NCI-H1930 (cell line): ENCODE measurements around the gene CASD1.
A peak's percentile ranks its signal among the peaks of the same experiment; 100 is the strongest.

Source experiments
- DNase-seq, 2 experiments: peaks; one replicate each; lab custom pipeline; 2025; lab: John Stamatoyannopoulos, UW

CASD1 gene

DNA sequence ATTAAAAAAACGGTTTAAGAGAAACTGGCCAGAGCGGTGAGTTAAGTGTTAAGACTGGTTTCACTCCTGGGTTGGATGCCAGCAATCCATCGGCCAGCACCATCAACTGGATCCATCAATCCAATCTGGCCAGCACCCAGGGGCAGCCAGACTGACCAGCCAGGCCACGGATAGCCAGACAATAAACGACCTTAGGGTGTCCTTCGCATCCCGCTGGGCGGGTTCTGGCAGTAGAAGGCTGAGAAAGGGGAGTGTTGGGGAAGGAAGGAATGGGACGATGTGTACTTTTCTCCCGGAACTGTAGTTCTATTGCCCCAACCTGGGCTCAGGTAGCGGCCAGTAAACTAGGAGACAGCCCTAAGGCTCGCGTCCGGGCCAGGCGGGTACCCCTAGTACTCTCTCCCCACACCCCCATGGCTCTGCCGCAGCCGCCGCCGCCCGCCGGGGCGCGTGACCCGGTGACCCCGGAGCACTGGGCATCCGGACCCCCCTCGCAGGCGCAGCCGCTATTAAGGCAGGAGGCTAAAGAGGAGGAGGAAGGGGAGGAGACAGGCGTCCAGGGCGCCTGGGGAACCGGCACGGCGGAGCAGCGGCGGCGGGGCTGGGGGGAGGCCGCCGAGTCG is at the start of gene CASD1:
Gene CASD1 (plus strand): TSS at position 546 of the 623 bp plus-strand sequence. CDS start 276 bp downstream, outside the sequence.
- DNase-seq, result peak; percentile 48 to 54

DNA sequence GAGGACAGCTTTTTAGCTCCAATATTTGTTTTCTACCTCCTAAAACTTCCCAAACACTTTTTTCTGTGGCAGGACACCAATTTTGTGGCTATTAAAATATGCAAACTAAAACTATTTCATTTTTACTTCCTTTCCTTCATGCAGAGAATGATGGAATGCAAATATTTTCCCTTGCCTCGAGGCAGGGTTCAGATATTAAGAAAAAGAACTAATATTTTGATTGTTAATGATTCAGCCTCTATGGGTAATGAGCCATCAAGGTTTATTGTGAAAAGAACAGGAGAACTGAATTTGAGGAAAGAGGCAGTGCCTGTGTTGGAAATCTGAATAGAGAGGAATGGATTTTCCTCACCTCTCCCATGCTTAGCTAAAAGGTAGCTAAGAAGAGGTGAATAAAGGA is 43.1 kb upstream of the CASD1 start:
- DNase-seq, result no peak

DNA sequence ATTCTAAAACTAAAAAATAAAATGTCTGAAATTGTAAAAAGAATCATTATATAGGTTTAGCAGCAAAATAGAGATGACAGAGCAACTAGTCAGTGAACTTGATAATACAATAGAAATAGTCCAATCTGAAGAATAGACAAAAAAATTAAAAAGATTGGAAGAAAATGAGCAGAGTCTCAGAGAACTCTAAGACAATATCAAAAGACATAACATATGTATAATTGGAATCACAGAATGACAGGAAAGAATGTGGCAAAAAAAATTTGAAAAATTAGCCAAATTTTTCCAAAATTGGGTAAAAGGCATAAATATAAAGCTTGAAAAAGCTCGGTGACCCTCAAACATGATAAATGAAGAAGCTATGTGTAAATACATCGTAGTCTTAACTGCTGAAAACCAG is 38.0 kb upstream of the CASD1 start:
- no peak for DNase-seq

DNA sequence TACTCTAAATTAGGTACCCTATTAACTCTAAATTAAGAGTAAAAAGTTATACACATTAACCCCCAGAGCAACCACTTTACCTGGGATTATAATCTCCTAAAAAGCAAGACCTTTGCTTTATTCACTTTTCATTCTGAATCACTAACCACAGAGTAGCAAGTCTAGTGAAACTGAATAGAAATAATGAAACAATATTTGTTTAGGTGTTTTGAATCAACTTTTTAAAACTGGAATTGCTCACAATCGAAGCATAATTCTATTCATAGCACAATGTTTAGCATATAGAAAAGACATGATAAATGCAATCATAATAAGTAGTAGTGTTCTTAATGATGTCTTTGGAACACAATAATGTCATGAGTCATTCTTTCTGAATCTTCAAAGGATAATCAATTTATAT is 37.0 kb upstream of the CASD1 start:
- no peak for DNase-seq

DNA sequence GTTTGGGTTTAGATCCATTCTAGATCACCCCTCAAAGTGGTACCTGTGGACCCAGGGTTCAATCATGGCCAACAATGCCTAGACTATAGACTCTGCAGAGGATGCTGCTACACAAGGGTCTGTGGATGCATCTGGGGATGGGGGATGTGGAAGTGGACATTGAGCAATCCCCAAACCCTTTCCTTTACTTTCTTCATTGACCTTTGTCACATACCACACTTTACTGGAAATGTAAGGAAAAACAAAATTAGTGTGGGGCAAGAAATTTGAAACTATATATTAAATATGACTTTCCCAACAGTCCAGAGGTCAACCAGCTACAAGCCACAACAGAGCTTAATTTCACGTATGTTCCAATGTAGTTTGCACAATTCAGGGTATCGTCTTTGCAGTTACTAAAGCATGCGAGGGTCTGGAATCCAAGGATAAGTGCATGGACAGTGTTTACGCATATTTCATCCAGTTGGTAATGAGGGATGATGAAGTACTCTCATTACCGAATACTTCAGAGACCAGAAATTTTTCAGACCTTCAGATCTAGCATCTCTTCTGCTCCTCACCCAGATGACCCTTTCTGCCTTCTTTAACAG is 33.3 kb upstream of the CASD1 start:
- DNase-seq, result no peak

DNA sequence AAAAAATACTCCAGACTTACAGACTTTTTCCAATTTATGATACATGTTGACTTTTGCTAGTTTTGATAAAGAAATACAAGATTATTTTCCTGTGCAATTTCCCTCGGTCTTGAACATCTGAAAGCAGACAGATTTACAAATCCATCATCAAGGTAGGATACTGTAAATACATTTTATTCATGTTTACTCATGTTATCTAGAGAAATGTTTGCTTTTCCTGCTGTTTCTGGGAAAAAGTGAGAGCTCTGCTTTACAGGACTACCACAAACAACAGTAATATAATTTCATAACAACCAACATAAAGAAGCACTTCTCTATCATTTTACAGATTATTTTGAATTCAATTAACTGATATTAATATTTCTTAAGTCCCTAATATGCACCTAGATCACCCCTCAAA is 31.7 kb upstream of the CASD1 start:
- DNase-seq, result no peak

DNA sequence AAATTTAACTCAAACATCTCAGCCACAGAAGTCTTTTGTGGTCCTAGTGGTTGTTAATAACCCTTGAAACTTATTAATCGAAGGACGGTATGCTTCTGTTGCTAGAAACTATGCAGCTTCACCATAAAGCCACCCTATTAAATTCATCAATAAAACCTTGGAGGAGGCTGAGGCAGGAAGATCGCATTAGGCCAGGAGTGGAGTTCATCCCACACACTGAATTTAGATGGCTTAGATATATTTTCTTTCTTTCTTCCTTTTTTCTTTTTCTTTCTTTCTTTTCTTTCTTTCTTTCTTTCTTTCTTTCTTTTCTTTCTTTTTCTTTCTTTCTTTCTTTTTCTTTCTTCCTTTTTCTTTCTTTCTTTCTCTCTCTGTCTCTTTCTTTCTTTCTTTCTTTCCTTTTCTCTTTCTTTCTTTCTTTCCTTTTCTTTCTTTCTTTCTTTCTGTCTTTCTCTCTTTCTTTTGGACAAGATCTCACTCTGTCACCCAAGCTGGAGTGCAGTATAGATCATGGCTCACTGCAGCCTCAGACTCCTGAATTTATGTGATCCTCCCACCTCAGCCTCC is 30.9 kb upstream of the CASD1 start:
- DNase-seq, result no peak

DNA sequence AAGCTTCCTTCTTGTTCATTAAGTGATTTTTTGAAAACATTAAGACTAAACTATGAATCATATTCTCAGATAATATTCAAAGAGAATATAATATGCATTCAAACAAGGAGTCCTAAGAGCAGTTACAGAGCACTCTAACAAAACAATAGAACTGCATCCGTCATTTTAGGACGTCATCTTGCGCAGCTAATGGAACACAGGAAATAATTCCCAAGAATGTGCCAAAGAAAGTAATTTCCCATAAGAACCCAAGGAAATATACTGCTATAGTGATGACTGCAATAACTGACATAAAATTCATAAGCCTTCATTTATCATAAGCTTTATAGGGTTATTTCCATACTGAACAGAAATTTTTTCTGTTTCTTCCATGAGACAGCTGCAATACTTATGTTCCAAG is 28.3 kb upstream of the CASD1 start:
- no peak for DNase-seq

DNA sequence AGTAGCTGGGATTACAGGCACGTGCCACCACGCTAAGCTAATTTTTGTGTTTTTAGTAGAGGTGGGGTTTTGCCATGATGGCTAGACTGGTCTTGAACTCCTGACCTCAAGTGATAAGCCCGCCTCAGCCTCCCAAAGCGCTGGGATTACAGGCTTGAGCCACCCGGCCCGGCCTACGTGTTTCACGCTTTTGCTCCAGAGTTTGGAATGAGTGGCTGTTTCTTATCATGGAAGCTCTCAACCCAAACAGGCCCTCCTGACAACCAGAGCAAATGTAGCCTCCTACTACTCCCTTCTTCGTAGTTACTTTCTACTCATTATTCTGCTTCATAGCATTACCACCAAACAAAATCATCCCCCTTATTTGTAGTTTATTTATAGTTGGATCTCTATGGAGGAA is 26.8 kb upstream of the CASD1 start:
- no peak for DNase-seq

DNA sequence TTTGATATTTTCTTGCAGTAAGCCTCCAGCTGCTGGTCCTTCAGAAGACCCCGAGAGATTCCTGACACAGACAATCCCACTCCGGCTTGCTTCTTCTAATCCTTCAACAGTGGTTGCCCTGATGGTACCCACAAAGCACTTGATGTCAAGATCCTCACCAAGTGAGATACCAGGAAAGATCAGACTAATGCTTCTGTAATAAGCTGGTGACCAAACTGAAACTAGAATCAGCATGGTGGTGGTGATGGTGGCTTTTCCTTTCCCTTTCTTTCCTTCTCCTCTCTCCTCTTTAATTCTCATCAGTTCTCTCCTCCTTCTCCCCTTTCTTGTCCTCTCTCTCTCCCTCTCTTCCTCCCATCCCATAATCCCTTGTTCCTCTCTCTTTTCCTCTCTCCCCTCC is 25.8 kb upstream of the CASD1 start:
- DNase-seq, result no peak

DNA sequence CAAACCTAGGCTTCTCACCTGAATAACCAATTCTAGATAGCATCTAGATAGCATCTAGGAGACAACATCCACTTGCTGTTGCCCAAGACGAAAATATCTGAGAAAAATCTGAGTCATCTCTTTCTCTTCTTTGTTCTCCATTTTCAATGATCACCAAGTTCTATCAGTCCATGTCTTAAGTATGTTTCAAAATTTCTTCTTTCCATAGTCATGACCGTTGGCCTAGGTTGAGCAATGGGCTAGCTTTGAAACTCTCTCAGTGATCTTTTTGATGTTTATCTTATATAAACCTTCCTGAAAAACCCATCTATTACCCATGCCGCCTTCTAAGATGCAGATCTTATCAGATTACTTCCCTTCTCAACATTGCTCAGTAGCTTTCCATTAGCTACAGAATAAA is 23.4 kb upstream of the CASD1 start:
- DNase-seq, result no peak

DNA sequence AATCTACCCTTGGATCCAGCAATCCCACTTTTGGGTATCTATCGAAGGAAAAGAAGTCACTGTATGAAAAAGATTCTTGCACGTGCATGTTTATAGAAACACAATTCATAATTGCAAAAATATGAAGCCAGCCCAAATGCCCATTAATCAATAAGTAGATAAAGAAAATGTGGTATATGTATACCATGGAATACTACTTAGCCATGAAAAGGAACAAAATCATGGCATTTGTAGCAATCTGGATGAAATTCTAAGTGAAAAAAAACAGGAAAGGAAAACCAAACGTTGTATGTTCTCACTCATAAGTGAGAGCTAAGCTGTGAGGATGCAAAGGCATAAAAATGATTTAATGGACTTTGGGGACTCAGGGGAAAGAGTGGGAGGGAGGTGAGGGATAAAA is 18.2 kb upstream of the CASD1 start:
- DNase-seq, result no peak

DNA sequence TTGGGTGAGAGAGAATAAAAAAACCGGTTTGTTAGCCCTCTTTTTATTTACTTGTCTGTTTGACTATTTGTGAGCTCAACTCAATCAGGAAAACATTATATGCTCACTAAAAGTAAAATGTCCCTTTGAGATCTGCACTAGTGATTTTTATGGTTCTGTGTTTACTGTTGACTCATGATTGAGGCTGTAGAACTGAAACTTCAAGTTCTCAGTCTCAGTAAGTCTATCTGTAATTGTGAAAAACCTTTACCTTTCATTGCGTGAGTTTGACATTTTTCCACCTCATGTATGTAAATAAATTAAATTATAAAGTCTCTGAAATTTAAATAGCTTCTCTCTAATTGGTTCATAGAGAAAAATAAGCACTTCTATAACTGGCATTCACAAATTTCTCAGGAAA is 17.0 kb upstream of the CASD1 start:
- no peak for DNase-seq

DNA sequence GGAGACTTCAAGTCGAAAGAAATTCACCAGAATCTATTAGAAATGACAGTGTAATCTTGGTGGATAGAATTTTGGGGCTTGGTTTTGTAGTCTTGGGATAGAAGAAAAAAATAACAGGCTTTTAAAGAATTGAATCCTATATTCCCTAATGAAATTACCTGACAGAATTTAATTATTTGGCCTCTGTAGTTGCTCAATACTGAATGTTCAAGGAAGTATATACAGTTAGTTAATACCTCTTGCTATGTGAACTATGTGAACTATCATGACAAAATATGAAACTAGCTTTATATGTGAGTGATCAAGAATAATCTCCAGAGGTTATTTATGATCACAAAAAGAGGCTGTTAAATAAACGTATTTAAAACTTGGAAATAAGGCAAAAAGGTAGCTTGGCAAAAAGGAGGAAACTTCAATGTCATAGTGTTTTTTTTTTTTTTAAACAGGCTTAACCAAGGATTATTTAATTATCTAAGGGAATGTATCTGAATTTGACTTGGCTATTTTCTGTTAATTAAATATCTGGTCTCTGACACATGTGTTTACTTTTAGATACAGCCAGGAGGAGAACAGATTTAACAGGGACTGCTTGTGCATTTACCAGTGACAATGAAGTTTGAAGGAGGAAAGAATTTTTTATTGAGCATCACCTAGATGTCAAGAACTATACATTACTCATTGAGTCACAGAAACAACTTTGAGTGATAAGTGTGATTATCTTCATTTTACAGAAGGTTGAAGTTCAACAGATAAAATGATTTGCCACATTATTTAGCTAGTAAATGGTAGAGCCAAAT is 11.5 kb upstream of the CASD1 start:
- no peak for DNase-seq

DNA sequence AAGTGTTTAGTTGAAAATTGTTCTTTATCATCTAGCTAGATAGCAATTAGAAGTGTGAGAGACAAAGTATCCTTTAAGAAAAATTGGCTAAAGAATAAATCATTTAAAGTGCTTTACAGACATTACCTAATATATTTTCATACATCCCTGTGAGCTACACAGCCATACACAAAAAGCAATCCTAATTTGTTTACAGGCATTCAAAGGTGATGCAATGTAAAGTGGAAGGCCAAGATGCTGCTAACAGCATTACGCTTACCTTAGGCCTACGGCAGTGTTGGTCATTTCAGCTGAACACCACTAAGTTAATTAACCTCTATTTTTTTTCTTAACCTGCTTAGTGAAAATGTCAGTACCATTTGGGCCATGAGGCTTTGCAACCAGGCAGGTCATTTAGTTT is 10.7 kb upstream of the CASD1 start:
- no peak for DNase-seq

DNA sequence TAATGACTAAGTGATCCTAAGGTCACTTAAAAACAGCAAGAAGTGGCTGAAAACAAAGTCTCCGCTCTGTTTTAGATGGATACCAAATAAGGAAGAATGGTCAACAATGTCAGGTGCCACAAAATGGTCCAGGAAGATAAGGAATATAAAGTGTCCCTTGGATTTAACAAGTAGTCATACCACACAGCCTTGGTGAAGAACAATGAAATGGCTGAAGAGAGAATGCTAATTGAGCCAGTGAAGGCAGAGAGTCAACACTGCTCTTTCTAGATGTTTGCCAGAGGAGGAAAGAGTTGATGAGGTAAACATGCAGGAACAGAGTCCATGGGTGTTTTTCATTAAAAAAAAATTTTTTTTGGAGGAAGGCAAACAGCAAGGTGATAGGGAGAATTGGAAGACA is 2.1 kb upstream of the CASD1 start:
- DNase-seq, result no peak

DNA sequence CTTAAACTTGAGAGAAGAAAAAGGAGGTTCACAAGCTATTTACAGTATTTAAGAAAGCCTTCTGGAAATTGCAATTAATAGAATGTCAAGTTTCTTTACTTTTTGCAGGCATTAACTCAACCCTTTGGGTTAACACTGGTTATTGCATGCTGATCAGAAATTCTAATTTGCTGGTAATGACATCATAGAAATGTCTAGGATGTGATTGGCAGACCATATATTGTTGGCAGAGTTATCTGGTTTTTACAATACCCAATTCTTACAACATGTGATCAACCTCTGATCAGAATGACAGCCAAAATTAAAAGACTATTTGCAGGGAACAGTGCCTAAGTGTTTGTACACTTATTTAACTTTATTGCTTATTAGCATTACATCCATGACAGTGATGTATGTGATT is 1.6 kb upstream of the CASD1 start:
- no peak for DNase-seq

DNA sequence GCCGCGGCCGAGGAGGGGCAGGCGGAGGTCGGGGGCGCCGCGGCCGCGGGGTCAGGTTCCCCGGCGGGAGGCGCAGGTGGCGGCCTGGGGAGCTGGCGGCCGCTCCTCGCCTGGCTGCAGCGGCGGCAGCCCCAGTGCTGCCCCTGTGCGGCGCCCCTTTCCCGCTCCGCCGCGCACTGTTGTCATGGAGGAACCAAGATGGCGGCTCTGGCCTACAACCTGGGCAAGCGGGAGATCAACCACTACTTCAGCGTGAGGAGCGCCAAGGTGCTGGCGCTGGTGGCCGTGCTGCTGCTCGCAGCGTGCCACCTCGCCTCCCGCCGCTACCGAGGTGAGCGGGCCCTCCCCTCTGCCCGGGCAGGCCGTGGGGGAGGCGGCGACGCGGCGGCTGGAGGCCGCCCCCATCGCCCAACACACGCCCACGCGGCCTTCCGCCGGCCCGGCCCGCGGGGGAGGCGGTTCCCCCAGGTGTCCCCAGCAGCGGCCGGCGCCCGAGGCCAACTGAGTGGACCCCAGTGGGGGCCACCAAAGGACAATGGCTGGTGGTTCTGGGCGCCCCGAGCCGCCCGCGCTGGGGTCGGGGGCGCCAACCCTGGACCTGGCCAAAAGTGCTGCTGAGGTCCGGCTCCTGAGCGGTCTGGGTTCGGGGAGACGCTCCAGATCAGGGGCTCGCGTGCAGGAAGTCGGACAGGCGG is 425 bp downstream of the CASD1 start:
- peak; percentile 67 to 72 for DNase-seq

DNA sequence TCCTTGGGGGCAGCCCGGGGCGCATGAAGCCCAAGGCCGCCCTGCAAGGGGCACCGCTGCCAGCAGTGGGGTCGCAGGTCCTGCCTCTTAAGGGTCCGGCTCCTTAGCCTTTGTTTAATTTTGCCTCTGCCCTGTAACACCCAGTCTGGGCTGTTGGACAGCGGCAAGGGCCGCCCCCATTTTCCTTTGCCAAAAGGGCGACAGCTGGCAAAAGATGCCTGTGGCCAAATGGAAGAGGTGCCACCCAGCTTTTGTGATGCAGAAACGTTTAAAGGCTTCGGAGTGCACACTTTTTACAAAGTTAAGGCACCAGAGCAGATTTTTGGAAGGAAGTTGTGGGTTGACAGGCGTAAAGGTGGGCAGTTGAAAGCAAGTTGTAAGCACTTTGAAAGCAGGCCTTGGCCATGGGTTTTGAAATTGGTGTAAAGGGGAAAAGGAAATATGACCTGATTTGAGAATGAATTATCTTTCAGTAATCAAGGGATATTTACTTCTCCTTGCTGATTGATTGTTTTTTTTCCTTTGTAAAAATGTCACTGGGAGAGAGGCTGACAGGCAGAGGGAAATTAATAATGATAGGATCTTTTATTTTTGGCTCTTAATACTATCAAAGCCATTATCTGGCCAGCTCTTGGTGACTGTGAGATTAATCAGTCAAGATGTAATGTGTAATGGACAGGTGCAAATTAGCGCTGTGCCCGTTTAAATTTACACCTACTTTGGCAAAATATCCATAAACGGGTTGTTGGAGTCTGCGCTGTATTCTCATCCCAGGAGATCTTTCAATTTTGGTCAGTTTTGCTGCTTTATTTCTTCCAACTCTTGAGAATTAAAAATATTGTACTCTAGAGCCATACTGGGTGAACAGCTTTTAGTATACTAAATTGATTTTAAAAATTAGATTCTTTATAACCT is 1.2 kb downstream of the CASD1 start:
- DNase-seq, result peak in 1 of 2 experiments; percentile 37

DNA sequence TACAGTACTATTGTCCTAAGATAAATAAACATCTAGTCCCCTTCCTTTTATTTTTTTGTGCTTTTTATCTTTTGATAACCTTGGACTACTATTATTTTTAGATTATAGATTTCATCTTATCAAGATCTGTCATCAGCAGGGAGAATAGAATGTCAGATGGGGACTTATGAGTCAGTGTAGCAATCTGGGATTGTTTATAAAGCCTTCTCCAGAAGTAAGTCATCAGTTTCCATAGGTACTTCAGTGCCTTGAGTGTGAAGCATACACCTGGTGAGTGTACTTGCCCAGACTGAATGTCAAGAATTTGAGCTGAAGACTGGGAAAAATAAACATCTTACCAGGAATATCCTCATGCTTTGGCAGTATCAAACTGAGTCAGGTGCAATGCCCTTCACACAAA is 2.1 kb downstream of the CASD1 start:
- DNase-seq, result no peak
